Smooth muscle cell (in vitro differentiated cells): Measurements from ENCODE around the gene MAG. TPM values are rescaled to one million over a fixed set of nuclear protein-coding genes. Genes with fewer than 3 reads are reported as not detected.

ENCODE experiments used
- DNase-seq: peaks from one replicate; lab custom pipeline; 2025; ENCODE audit not compliant: unreplicated experiment; lab: John Stamatoyannopoulos, UW
- H2AFZ ChIP-seq: fragments of 200-600 bp; sonication (generic); 2 replicates; pipeline ENCODE4 v1.6.0; 2016; ENCODE audit warnings: antibody characterized with exemption, low read depth, mild to moderate bottlenecking
- H3F3A ChIP-seq: fragments of 200-600 bp; sonication (generic); 2 replicates; pipeline ENCODE4 v1.6.0; 2017; ENCODE audit warnings: antibody characterized with exemption, low read depth
- H3K27ac ChIP-seq: fragments of 200-600 bp; sonication (generic); 2 replicates; pipeline ENCODE4 v1.5.1; 2016; ENCODE audit warnings: low read depth, mild to moderate bottlenecking
- H3K27me3 ChIP-seq: fragments of 200-600 bp; sonication (generic); 2 replicates; pipeline ENCODE4 v1.6.1; 2016; ENCODE audit warnings: low read depth, mild to moderate bottlenecking
- H3K36me3 ChIP-seq: fragments of 200-600 bp; sonication (generic); 2 replicates; pipeline ENCODE4 v1.5.1; 2016; ENCODE audit warnings: low read depth
- H3K4me1 ChIP-seq: fragments of 200-600 bp; sonication (generic); 2 replicates; pipeline ENCODE4 v1.5.1; 2016; ENCODE audit warnings: low read depth
- H3K4me2 ChIP-seq: fragments of 200-600 bp; sonication (generic); 2 replicates; pipeline ENCODE4 v1.6.0; 2016; ENCODE audit warnings: mild to moderate bottlenecking
- H3K4me3 ChIP-seq: fragments of 200-600 bp; sonication (generic); 2 replicates; pipeline ENCODE4 v1.5.1; 2016; ENCODE audit warnings: mild to moderate bottlenecking
- H3K79me2 ChIP-seq: fragments of 200-600 bp; sonication (generic); 2 replicates; pipeline ENCODE4 v1.6.0; 2016; ENCODE audit warnings: low read depth, mild to moderate bottlenecking
- H3K9ac ChIP-seq: fragments of 200-600 bp; sonication (generic); 2 replicates; pipeline ENCODE4 v1.6.0; 2016; ENCODE audit warnings: low read depth
- H3K9me3 ChIP-seq: fragments of 200-600 bp; sonication (generic); replicated peaks from 2 replicates; pipeline ENCODE4 v1.5.1; 2016; ENCODE audit warnings: low read depth
- H4K20me1 ChIP-seq: fragments of 200-600 bp; sonication (generic); 2 replicates; pipeline ENCODE4 v1.6.0; 2016; ENCODE audit warnings: low read depth
- CTCF ChIP-seq: fragments of 200-600 bp; sonication (generic); IDR thresholded peaks from 2 replicates; pipeline ENCODE4 v1.5.1; 2017; ENCODE audit warnings: borderline replicate concordance, mild to moderate bottlenecking, antibody characterized with exemption; ENCODE audit not compliant: insufficient read depth, poor library complexity, severe bottlenecking
- WGBS: methylation state at CpG from one replicate; pipeline ENCODE4 v1.1.7; 2016; ENCODE audit warnings: low lambda C conversion rate; 5-methylcytosine and 5-hydroxymethylcytosine counted together
- polyA plus RNA-seq: library from polyadenylated mRNA; unstranded; fragments of >200 nt; fragmentation: Nextera tagmentation; extraction: Ambion mirVana; gene quantifications from 2 replicates; pipeline ENCODE4 v1.2.1, GENCODE V29; 2016
- total RNA-seq: library from RNA; depleted of rRNA; stranded (reverse); fragments of >200 nt; gene quantifications from 2 replicates; pipeline ENCODE4 v1.2.3, GENCODE V29; 2014

MAG gene
- total and polyA plus RNA-seq, 2 experiments from 2014 or later: not detected

GRCh38 chr19:35265126-35265899 lies 26.6 kb upstream of the MAG start:
- 88% methylated on average over 6 of the region's 6 CpGs for WGBS
- Histone ChIP-seq H3K9me3 (no peaks in the 10 kb centered on the region), H3K36me3 (no peaks in the 10 kb centered on the region), H3K4me1 (peaks cover 3% of the 10 kb centered on the region), H3F3A (peaks cover 17% of the 10 kb centered on the region), H2AFZ (no peak overlapping the region), H3K9ac (no peak overlapping the region), H3K79me2 (peaks cover 8% of the 10 kb centered on the region), H3K4me3 (no peak overlapping the region), H3K27ac (no peak overlapping the region), H3K4me2 (no peak overlapping the region), H3K27me3 (no peaks in the 10 kb centered on the region), H4K20me1 (peaks cover 2% of the 10 kb centered on the region)
- TF ChIP-seq CTCF: no peak
- DNase-seq: no peak

- peaks cover 8% of the 10 kb centered on the region for H3K79me2 ChIP-seq
- 95% methylated on average over 10 of the region's 10 CpGs for WGBS
- H3K9ac ChIP-seq: no peak overlapping the region
- no peak overlapping the region for H3K4me3 ChIP-seq
- peaks cover 17% of the 10 kb centered on the region for H3F3A ChIP-seq
- no peaks in the 10 kb centered on the region for H3K9me3 ChIP-seq
- H3K27me3 ChIP-seq: no peaks in the 10 kb centered on the region
- peaks cover 9% of the 10 kb centered on the region for H4K20me1 ChIP-seq
- DNase-seq: no peak
- H3K4me2 ChIP-seq: no peak overlapping the region
- H3K4me1 ChIP-seq: peaks cover 3% of the 10 kb centered on the region
- H3K27ac ChIP-seq: no peak overlapping the region
- no peak overlapping the region for H2AFZ ChIP-seq
- H3K36me3 ChIP-seq: no peaks in the 10 kb centered on the region
- no peak for TF ChIP-seq CTCF
Observed at GRCh38 chr19:35265900-35266519, 26.0 kb upstream of the MAG start.

- no peaks in the 10 kb centered on the region for H3K27me3 ChIP-seq
- TF ChIP-seq CTCF: no peak
- peaks cover 17% of the 10 kb centered on the region for H3F3A ChIP-seq
- H3K79me2 ChIP-seq: peaks cover 8% of the 10 kb centered on the region
- no peak for DNase-seq
- peak overlapping the region; percentile 71 for H3K27ac ChIP-seq
- peaks cover 10% of the 10 kb centered on the region for H4K20me1 ChIP-seq
- peak overlapping the region; percentile 100 for H3K4me2 ChIP-seq
- H3K4me1 ChIP-seq: peaks cover 3% of the 10 kb centered on the region
- peak overlapping the region; percentile 86 for H3K9ac ChIP-seq
- H3K4me3 ChIP-seq: peak overlapping the region; percentile 90
- no peaks in the 10 kb centered on the region for H3K36me3 ChIP-seq
- H2AFZ ChIP-seq: no peak overlapping the region
- no peaks in the 10 kb centered on the region for H3K9me3 ChIP-seq
- WGBS: 73% methylated on average over 30 of the region's 39 CpGs
Observed at GRCh38 chr19:35266520-35267352, 25.2 kb upstream of the MAG start.
